Measurements from ENCODE around the gene INTS11.

Gene INTS11

DNA sequence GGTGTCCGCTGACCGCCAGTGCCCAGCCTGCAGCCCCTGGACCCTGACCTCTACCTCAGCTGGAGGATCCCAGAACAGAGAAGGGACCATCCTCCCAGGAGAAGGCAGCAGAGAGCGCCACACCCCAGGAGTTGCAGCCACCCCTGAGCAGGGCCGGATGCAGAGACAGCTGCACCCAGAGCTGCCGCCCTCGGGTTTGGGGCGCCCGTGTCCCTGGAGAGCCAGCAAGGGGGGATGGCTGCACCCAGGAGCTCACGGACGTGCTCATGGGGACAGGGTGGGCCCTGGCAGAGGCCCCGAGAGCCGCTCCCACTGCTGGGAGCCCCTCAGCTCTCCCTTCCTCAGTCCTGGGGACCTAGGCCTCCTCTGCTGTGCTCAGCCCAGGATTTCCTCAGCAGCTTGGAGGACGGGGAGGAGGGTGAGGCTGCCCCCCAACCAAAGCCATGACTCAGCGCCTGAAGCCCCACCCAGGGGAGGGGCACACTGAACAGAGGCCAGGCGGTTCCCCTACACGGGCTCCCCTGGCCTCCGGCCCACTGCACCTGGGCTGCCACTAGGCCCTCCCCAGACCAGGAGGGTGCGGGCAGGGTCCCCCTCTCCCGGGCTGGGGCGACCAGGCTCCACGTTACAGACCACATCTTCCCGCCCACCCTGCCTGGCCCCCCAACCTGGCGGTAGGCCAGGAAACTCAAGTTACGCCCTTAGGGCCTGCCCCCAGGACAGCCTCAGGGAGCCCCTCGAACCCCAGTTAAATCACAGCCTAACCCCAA, 19.0 kb downstream of the INTS11 start:
- H3K4me3 ChIP-seq = peak overlapping the region; percentile 80 to 94
- TF ChIP-seq CTCF (IDR thresholded peaks at IDR 0.05) = no peak
- H3K4me1 ChIP-seq = peaks cover 0 to 56% (median 49%) of the 10 kb centered on the region in 4 donors
- H3K27me3 ChIP-seq = no peaks in the 10 kb centered on the region
- H3K27ac ChIP-seq = peak overlapping the region; percentile 21 to 46
- peak; percentile 77 to 82 for DNase-seq
- peaks cover 0 to under 1% (median under 1%) of the 10 kb centered on the region in 3 donors for H3K36me3 ChIP-seq
- no peaks in the 10 kb centered on the region for H3K9me3 ChIP-seq
- intact Hi-C loops (cut with DNase I; ENCODE audit: low total_unique reads) = no loop called here

- TF ChIP-seq CTCF (IDR thresholded peaks at IDR 0.05) = no peak
- H3K4me3 ChIP-seq = peak overlapping the region; percentile 80 to 94
- H3K4me1 ChIP-seq = peaks cover 0 to 47% (median 45%) of the 10 kb centered on the region in 4 donors
- H3K27ac ChIP-seq = peak overlapping the region; percentile 21 to 46
- intact Hi-C loops (cut with DNase I; ENCODE audit: low total_unique reads) = no loop called here
- peaks cover 0 to 9% (median 0%) of the 10 kb centered on the region in 3 donors for H3K36me3 ChIP-seq
- no peaks in the 10 kb centered on the region for H3K27me3 ChIP-seq
- no peaks in the 10 kb centered on the region for H3K9me3 ChIP-seq
- DNase-seq = peak; percentile 79 to 84
Measured at GRCh38 chr1:1304331-1305299, 19.8 kb downstream of the INTS11 start.

DNA sequence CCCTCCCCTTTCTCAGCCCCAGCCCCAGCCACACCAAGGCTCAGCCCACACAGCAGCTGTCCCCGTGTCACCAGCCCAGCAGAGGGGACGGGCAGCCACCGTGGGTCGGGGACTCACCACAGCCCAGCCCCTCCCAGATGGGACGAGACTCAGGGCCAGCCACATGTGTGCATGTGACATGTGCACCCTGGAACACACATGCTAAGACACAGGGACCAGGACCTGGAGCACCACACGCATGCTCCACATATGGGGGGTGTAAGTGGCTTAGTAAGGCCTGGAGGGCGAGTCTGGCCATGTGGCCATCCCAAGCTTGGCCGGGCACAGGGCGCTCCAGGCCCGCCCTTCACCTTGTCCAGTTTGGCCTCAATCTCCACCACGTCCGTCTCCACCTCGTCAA, 20.7 kb downstream of the INTS11 start:
- Histone ChIP-seq H3K27ac (no peak overlapping the region), H3K9me3 (no peaks in the 10 kb centered on the region), H3K4me1 (peaks cover 0 to 39% (median 36%) of the 10 kb centered on the region in 4 donors), H3K36me3 (peaks cover 0 to 18% (median 0%) of the 10 kb centered on the region in 3 donors), H3K27me3 (no peaks in the 10 kb centered on the region), H3K4me3 (no peak overlapping the region)
- intact Hi-C loops (cut with DNase I; ENCODE audit: low total_unique reads) = no loop called here
- DNase-seq = no peak
- TF ChIP-seq CTCF (IDR thresholded peaks at IDR 0.05) = no peak

DNA sequence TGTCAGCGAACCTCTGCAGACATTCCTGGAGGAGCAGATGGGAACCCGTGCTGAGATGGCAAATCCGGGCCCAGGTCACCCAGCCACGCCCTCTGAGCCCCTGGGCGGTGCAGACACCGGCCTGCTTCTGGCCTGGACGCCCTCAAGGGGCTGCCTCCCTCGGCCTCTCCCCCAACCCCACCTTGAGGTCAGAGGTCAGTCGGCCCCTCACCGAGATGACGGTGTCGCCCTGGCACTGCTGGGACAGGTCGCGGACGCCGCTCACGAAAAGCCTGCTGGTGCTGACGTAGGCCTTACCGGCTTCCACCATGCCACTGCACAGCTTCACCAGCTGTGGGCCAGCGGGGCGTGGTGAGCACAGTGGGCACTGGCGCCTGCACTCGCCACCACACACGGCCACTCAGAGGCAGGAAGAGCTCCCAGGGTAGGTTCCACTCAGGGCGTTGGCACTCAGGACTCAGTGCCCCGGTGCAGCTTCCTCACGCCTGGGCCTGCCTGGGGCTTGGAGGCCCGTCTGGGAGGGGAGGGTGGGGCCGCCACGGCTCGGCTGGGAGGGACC, 21.4 kb downstream of the INTS11 start:
- H3K27me3 ChIP-seq = no peaks in the 10 kb centered on the region
- no peak for TF ChIP-seq CTCF (IDR thresholded peaks at IDR 0.05)
- no peaks in the 10 kb centered on the region for H3K9me3 ChIP-seq
- H3K4me1 ChIP-seq = peaks cover 0 to 39% (median 35%) of the 10 kb centered on the region in 4 donors
- no peak for DNase-seq
- H3K4me3 ChIP-seq = no peak overlapping the region
- intact Hi-C loops (cut with DNase I; ENCODE audit: low total_unique reads) = no loop called here
- peaks cover 0 to 23% (median 0%) of the 10 kb centered on the region in 3 donors for H3K36me3 ChIP-seq
- H3K27ac ChIP-seq = no peak overlapping the region

DNA sequence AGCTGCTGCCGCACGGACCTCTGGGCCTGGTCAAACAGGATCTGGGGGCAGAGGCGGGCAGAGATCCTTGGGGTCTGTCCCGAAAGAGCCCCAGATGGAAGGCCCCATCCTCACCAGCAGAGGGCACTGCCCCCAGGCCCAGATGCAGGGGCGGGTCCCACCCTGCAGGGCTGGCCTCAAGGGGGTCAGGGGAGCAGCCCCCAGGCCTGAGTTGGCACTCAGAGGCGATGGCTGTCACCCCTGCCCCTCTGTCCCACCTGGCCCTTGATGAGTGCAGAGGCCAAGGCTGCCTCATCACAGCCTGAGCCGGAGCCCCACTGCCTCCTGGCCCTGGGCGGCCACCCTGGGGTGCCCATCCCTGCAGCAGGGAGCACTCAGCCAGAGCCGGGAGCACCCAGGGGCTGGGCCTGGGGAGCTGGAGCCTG, 22.4 kb downstream of the INTS11 start:
- Histone ChIP-seq H3K4me3 (no peak overlapping the region), H3K4me1 (peaks cover 0 to 35% (median 32%) of the 10 kb centered on the region in 4 donors), H3K27ac (no peak overlapping the region), H3K36me3 (peaks cover 3 to 29% (median 5%) of the 10 kb centered on the region in 3 donors), H3K9me3 (no peaks in the 10 kb centered on the region), H3K27me3 (no peaks in the 10 kb centered on the region)
- intact Hi-C loops (cut with DNase I; ENCODE audit: low total_unique reads) = no loop called here
- no peak for TF ChIP-seq CTCF (IDR thresholded peaks at IDR 0.05)
- no peak for DNase-seq
